HCT116 (cell line): ENCODE data around the gene PDE8A. TPM values are rescaled to one million over a fixed set of nuclear protein-coding genes. Genes with fewer than 3 reads are reported as not detected.

Source experiments
- ATAC-seq: fragments of 200-7000 bp; cut with Tn5 transposase; 2 replicates; pipeline ENCODE4 v1.9.1; 2020; ENCODE audit warnings: mild to moderate bottlenecking, moderate library complexity
- BruUV-seq: library from RNA; stranded (reverse); fragments of 400-500 nt; replicated peaks from 2 replicates; lab custom pipeline; 2021; lab: Mats Ljungman, UMichigan
- CTCF ChIA-PET: fragments of 300-600 bp; sonication (Branson Sonifier 250); formaldehyde crosslinking; loops from one replicate; lab custom pipeline; 2021; ENCODE audit warnings: antibody characterized with exemption; lab: Charles Lee
- POLR2A ChIA-PET: fragments of 300-600, 350-600 bp; sonication (Branson Sonifier 250); formaldehyde crosslinking; loops from one replicate; lab custom pipeline; 2021; ENCODE audit warnings: antibody characterized with exemption; lab: Charles Lee
- RAD21 ChIA-PET, 2 experiments: fragments of 300-600 bp; sonication (Branson Sonifier 250); formaldehyde crosslinking; loops; one replicate each; lab custom pipeline; 2023; ENCODE audit warnings: low total read pairs in 2 of 2; ENCODE audit not compliant: uncharacterized antibody in 2 of 2, unreplicated experiment in 2 of 2, low non-redundant PET in 1 of 2; lab: Charles Lee
- DNase-seq: peaks from one replicate; pipeline ENCODE4 v3.0.0-alpha.2; 2010; ENCODE audit warnings: low read depth, low spot score
- H2AFZ ChIP-seq: fragments of 200-600 bp; shearing (Covaris generic), sonication (generic); 2 replicates; pipeline ENCODE4 v1.6.1; 2017; ENCODE audit warnings: low read depth, mixed run types, mixed read lengths, antibody characterized with exemption, low read length; ENCODE audit not compliant: poor library complexity, severe bottlenecking
- H3K27ac ChIP-seq: 2 replicates; pipeline ENCODE4 v1.5.1; 2012; ENCODE audit warnings: low read depth, low read length
- H3K27me3 ChIP-seq: fragments of 200-600 bp; sonication (generic); 2 replicates; pipeline ENCODE4 v1.6.1; 2016; ENCODE audit warnings: mixed run types, low read length, mixed read lengths; ENCODE audit not compliant: insufficient read depth
- H3K36me3 ChIP-seq, 2 experiments: fragments of 200-500 bp in 1 of 2; fragments of 200-600 bp in 1 of 2; sonication (Bioruptor generic) in 1 of 2; sonication (generic) in 1 of 2; 2 replicates each; pipeline versions ENCODE4 v1.5.1 to v1.6.1; 2014 to 2016; ENCODE audit warnings: low read length in 2 of 2, inconsistent platforms in 1 of 2, mixed read lengths in 1 of 2, mixed run types in 1 of 2; ENCODE audit not compliant: insufficient read depth in 2 of 2, control insufficient read depth in 1 of 2
- H3K4me1 ChIP-seq, 2 experiments: fragments of 200-600 bp in 1 of 2; sonication (generic) in 1 of 2; 2 replicates each; pipeline versions ENCODE4 v1.5.1 to v1.6.1; 2012 to 2017; ENCODE audit warnings: low read length in 2 of 2, inconsistent platforms in 1 of 2, mild to moderate bottlenecking in 1 of 2, mixed read lengths in 1 of 2, mixed run types in 1 of 2, moderate library complexity in 1 of 2; ENCODE audit not compliant: insufficient read depth in 2 of 2, control insufficient read depth in 1 of 2
- H3K4me2 ChIP-seq: fragments of 200-600 bp; sonication (generic); 2 replicates; pipeline ENCODE4 v1.6.1; 2017; ENCODE audit warnings: mixed run types, low read length, mixed read lengths
- H3K4me3 ChIP-seq, 2 experiments: fragments of 200-600 bp in 1 of 2; sonication (generic) in 1 of 2; replicated peaks in 1 of 2; 2 replicates each; pipeline ENCODE4 v1.5.1; 2011 to 2016; ENCODE audit warnings: low read length in 2 of 2, control low read depth in 1 of 2, low read depth in 1 of 2, mild to moderate bottlenecking in 1 of 2, mixed read lengths in 1 of 2, mixed run types in 1 of 2
- H3K79me2 ChIP-seq: fragments of 200-600 bp; sonication (generic); 2 replicates; pipeline ENCODE4 v1.6.1; 2017; ENCODE audit warnings: mild to moderate bottlenecking, mixed run types, low read length, moderate library complexity, mixed read lengths; ENCODE audit not compliant: insufficient read depth
- H3K9ac ChIP-seq: fragments of 200-600 bp; sonication (generic); 2 replicates; pipeline ENCODE4 v1.6.1; 2016; ENCODE audit warnings: low read length, mixed read lengths
- H3K9me2 ChIP-seq: fragments of 200-600 bp; sonication (generic), shearing (Covaris generic); 2 replicates; pipeline ENCODE4 v1.6.1; 2017; ENCODE audit warnings: mixed run types, mild to moderate bottlenecking, moderate library complexity; ENCODE audit not compliant: insufficient read depth
- H3K9me3 ChIP-seq, 2 experiments: fragments of 200-500 bp in 1 of 2; fragments of 200-600 bp in 1 of 2; sonication (Bioruptor generic) in 1 of 2; sonication (generic) in 1 of 2; 2 replicates each; pipeline ENCODE4 v1.6.1; 2014 to 2017; ENCODE audit warnings: low read length in 2 of 2, mixed read lengths in 2 of 2, inconsistent platforms in 1 of 2, low read depth in 1 of 2, mild to moderate bottlenecking in 1 of 2, mixed run types in 1 of 2, moderate library complexity in 1 of 2; ENCODE audit not compliant: control insufficient read depth in 1 of 2, insufficient read depth in 1 of 2
- H4K20me1 ChIP-seq: fragments of 200-600 bp; sonication (generic), shearing (Covaris generic); 2 replicates; pipeline ENCODE4 v1.6.1; 2017; ENCODE audit warnings: mixed run types, mild to moderate bottlenecking, moderate library complexity; ENCODE audit not compliant: insufficient read depth
- ATF3 ChIP-seq: IDR thresholded peaks from 2 replicates; pipeline ENCODE4 v1.6.1; 2012
- CBX3 ChIP-seq: IDR thresholded peaks from 2 replicates; pipeline ENCODE4 v1.6.1; 2012; ENCODE audit warnings: low read depth
- EGR1 ChIP-seq: IDR thresholded peaks from 2 replicates; pipeline ENCODE4 v1.6.1; 2012; ENCODE audit warnings: low read depth
- ELF1 ChIP-seq: IDR thresholded peaks from 2 replicates; pipeline ENCODE4 v1.6.1; 2012; ENCODE audit warnings: low read depth, borderline replicate concordance
- FOSL1 ChIP-seq: IDR thresholded peaks from 2 replicates; pipeline ENCODE4 v1.6.1; 2012; ENCODE audit warnings: low read depth
- JUND ChIP-seq: IDR thresholded peaks from 2 replicates; pipeline ENCODE4 v1.6.1; 2012
- MAX ChIP-seq: IDR thresholded peaks from 2 replicates; pipeline ENCODE4 v1.6.1; 2012
- POLR2A ChIP-seq: IDR thresholded peaks from 2 replicates; pipeline ENCODE4 v1.7.0; 2011; ENCODE audit warnings: borderline replicate concordance; ENCODE audit not compliant: insufficient read depth, insufficient read length; ENCODE audit errors: extremely low read depth
- POLR2AphosphoS5 ChIP-seq: IDR thresholded peaks from 2 replicates; pipeline ENCODE4 v1.6.1; 2011; ENCODE audit warnings: mild to moderate bottlenecking, low read depth, low read length, moderate library complexity
- REST ChIP-seq: IDR thresholded peaks from 2 replicates; pipeline ENCODE4 v1.6.1; 2012; ENCODE audit warnings: low read depth
- SIN3A ChIP-seq: IDR thresholded peaks from 2 replicates; pipeline ENCODE4 v1.6.1; 2012; ENCODE audit warnings: low read depth
- SP1 ChIP-seq: IDR thresholded peaks from 2 replicates; pipeline ENCODE4 v1.6.1; 2012; ENCODE audit warnings: low read depth
- SRF ChIP-seq: IDR thresholded peaks from 2 replicates; pipeline ENCODE4 v1.6.1; 2012; ENCODE audit warnings: low read depth
- ZBTB33 ChIP-seq: IDR thresholded peaks from 2 replicates; pipeline ENCODE4 v1.6.1; 2011; ENCODE audit warnings: mild to moderate bottlenecking, low read length, moderate library complexity; ENCODE audit not compliant: insufficient replicate concordance; ENCODE audit errors: extremely low read depth
- intact Hi-C: fragments of 100-400 bp; cut with micrococcal nuclease; formaldehyde crosslinking; loops from 2 replicates; pipeline ENCODE4 v1.10.0; 2022
- total RNA-seq: library from RNA; stranded (reverse); gene quantifications from one replicate; pipeline ENCODE4 v1.2.1, GENCODE V29; 2021; ENCODE audit not compliant: unreplicated experiment

The PDE8A gene
- total RNA-seq, 1 experiment from 2014 or later = 37.8 TPM

GRCh38 chr15:84992157-84992944 lies 10.7 kb downstream of the PDE8A start:
- POLR2A ChIA-PET = interaction anchor here (0.7 to 2.1 kb wide), 2 partner anchors 11 to 13 kb away, joined by 3 to 6 read pairs; partner anchors contain the start of gene PDE8A

More at GRCh38 chr15:84992157-84992944, 10.7 kb downstream of the PDE8A start:
- DNase-seq (peak; percentile 93), ATAC-seq (peak; percentile 96)
- intact Hi-C loops = no loop called here
- Histone ChIP-seq H3K9ac (peak overlapping the region; percentile 29), H3K9me3 (no peaks in the 10 kb centered on the region), H3K4me3 (peak overlapping the region in 1 of 2 experiments; percentile 27; a peak in 2 of 4 replicates), H3K27ac (peak overlapping the region; percentile 35; the same call in 1 of the 2 replicates), H3K4me1 (peaks cover 13 to 25% of the 10 kb centered on the region in 2 experiments), H3K79me2 (peaks cover 85% of the 10 kb centered on the region), H3K27me3 (no peaks in the 10 kb centered on the region), H2AFZ (no peak overlapping the region), H3K9me2 (no peaks in the 10 kb centered on the region), H3K36me3 (no peaks in the 10 kb centered on the region), H3K4me2 (peak overlapping the region; percentile 61), H4K20me1 (no peaks in the 10 kb centered on the region)
- ChIA-PET RAD21 (no interaction called here), CTCF (interaction anchor here (1.0 to 1.3 kb wide), 3 partner anchors 11 to 52 kb away, joined by 3 read pairs; no protein-coding TSS in a partner anchor)
- TF ChIP-seq SP1 (peak; percentile 80), SRF (0 out of 2 replicates have a peak, but pooled peaks have one; percentile 42), SIN3A (no peak), ELF1 (no peak), FOSL1 (peak; percentile 89), ZBTB33 (peak; percentile 46), ATF3 (no peak), CBX3 (0 out of 2 replicates have a peak, but pooled peaks have one; percentile 76), EGR1 (no peak), POLR2A (no peak), POLR2AphosphoS5 (peak; percentile 30; the same call in 1 of the 2 replicates), MAX (peak; percentile 62), JUND (peak; percentile 87), REST (no peak)
- no TSS peak for BruUV-seq
